ENCODE results near the gene FNDC10. TPM values are rescaled to one million over a fixed set of nuclear protein-coding genes. Genes with fewer than 3 reads are reported as not detected.
A peak's percentile ranks its signal among the peaks of the same experiment; 100 is the strongest.

FNDC10 gene
- total and polyA plus RNA-seq, 9 of the 15 experiments (the other 6 are each of a cell fraction or from before 2014, with no cell fraction given), result 0.08 to 6.3 (median 1.6) TPM

DNA sequence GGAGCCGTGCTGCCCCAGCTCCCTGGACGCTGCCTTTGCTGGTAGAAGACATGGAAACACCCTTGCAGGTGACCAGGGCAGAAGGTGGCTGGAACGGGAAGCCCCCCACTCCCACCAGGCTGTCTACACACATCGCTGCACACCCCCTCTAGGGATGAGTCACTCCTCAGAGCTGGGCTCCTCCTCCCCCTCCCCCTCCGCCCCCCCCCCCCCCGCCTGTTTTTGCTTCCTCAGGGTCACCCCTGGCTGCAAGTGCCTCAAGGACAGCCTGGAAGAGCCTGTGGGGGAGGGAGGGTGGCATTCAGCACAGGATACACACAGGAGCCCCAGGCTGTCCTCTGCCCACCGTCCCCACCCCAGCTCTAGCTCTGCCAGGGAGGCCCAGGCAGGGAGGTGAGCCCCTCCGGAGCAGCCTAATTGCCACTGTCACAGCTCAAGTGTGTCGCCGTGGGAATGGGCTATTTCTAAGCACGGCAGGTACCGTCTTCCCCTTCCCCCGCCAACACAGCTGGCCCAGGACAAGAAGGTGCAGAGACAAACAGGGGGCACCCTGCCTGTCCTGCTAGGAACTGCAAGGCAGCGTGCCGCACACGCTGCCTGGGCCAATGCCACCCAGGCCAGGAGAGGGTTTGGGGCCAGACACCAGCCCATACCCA, 2.5 kb downstream of the FNDC10 start:
- Histone ChIP-seq H2AFZ (ENCODE audit: low read depth, low read length) (peak overlapping the region; percentile 75), H3K27me3 (ENCODE audit: control insufficient read depth in 2 of 2, insufficient read depth in 2 of 2, low read length in 2 of 2) (no peaks in the 10 kb centered on the region), H3K36me3 (ENCODE audit: control insufficient read depth, insufficient read depth, low read length) (no peaks in the 10 kb centered on the region), H3K9ac (ENCODE audit: insufficient read depth in 1 of 2, low read depth in 2 of 2, low read length in 2 of 2) (peak overlapping the region; percentile 49 to 89; a peak in 3 of 4 replicates), H3K4me2 (ENCODE audit: insufficient read depth, low read length) (peak overlapping the region; percentile 61), H3K4me3 (no peak overlapping the region), H4K20me1 (replicated peaks; ENCODE audit: control insufficient read depth, insufficient read depth, low read length) (no peaks in the 10 kb centered on the region; the same call in 1 of the 2 replicates), H3K9me1 (ENCODE audit: control insufficient read depth, insufficient read depth, low read length) (no peaks in the 10 kb centered on the region), H3K27ac (ENCODE audit: extremely low read depth, low read depth, low read length) (peak overlapping the region; percentile 38; the same call in 2 of the 3 replicates), H3K9me3 (replicated peaks; ENCODE audit: control insufficient read depth, insufficient read depth, low read depth, low read length) (no peaks in the 10 kb centered on the region), H3K4me1 (replicated peaks in 1 of 2; ENCODE audit: control insufficient read depth in 2 of 2, insufficient read depth in 2 of 2, low read length in 2 of 2) (peaks cover 20 to 70% of the 10 kb centered on the region in 2 experiments; a peak in 4 of 5 replicates), H3K79me2 (ENCODE audit: control insufficient read depth, insufficient read depth, low read length) (no peaks in the 10 kb centered on the region; the same call in 2 of the 3 replicates)
- DNase-seq (ENCODE audit: extremely low read depth in 1 of 4, low spot score in 3 of 4), result peak; percentile 70 to 91 (median 90)
- intact Hi-C loops (cut with micrococcal nuclease) (no loop called here), in situ Hi-C loops (cut with MboI) (no loop called here)
- ATAC-seq, result peak; percentile 72
- no TSS peak for BruUV-seq (replicated peaks)
- ChIA-PET POLR2A (interaction anchor here (0.6 to 2.2 kb wide), 8 partner anchors 9 to 428 kb away, joined by 3 to 13 read pairs (median 4); no protein-coding TSS in a partner anchor), CTCF (ENCODE audit: low intra/inter-chr PET ratio) (no interaction called here)
- peak; percentile 79 for FAIRE-seq
- 20% methylated on average over 13 of the region's 16 CpGs for WGBS (ENCODE audit: insufficient coverage, low coverage, missing lambda C conversion rate)
- TF ChIP-seq ZNF134 (CRISPR knock-in tag; conservative IDR thresholded peaks at IDR 0.05), result no peak
- TF ChIP-seq, protein P1, sequence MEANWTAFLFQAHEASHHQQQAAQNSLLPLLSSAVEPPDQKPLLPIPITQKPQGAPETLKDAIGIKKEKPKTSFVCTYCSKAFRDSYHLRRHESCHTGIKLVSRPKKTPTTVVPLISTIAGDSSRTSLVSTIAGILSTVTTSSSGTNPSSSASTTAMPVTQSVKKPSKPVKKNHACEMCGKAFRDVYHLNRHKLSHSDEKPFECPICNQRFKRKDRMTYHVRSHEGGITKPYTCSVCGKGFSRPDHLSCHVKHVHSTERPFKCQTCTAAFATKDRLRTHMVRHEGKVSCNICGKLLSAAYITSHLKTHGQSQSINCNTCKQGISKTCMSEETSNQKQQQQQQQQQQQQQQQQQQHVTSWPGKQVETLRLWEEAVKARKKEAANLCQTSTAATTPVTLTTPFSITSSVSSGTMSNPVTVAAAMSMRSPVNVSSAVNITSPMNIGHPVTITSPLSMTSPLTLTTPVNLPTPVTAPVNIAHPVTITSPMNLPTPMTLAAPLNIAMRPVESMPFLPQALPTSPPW (CRISPR knock-in tag; IDR thresholded peaks at IDR 0.05), result peak; percentile 98
- TF ChIP-seq HDAC3 (IDR thresholded peaks at IDR 0.05; ENCODE audit: borderline replicate concordance, partially characterized antibody), result no peak
- TF ChIP-seq PCBP2 (IDR thresholded peaks at IDR 0.05; ENCODE audit: low read depth, low read length, poor library complexity, severe bottlenecking), result no peak
- peak; percentile 93 for TF ChIP-seq JUND (IDR thresholded peaks at IDR 0.05; ENCODE audit: borderline replicate concordance, low read depth, low read length)
- peak; percentile 69; the same call in 2 of the 3 replicates for TF ChIP-seq JUND (tag; IDR thresholded peaks at IDR 0.05; ENCODE audit: borderline replicate concordance, low read depth, low read length)
- TF ChIP-seq BRF2 (IDR thresholded peaks at IDR 0.05; ENCODE audit: borderline replicate concordance, insufficient read depth, insufficient read length), result no peak
- no peak for TF ChIP-seq ERF (CRISPR knock-in tag; IDR thresholded peaks at IDR 0.05)
- no peak for TF ChIP-seq ZNF124 (CRISPR knock-in tag; IDR thresholded peaks at IDR 0.05)
- no peak for TF ChIP-seq RAD51 (IDR thresholded peaks at IDR 0.05; ENCODE audit: borderline replicate concordance, low read depth)
- TF ChIP-seq ZNF311 (CRISPR knock-in tag; IDR thresholded peaks at IDR 0.05), result no peak
- TF ChIP-seq ZNF324 (CRISPR knock-in tag; IDR thresholded peaks at IDR 0.05), result no peak
- 0 out of 2 replicates have a peak, but pooled peaks have one; percentile 1 for TF ChIP-seq POLR2G (IDR thresholded peaks at IDR 0.05; ENCODE audit: low read depth, low read length)
- no peak for TF ChIP-seq ZNF584 (CRISPR knock-in tag; IDR thresholded peaks at IDR 0.05; ENCODE audit: low read depth)
- TF ChIP-seq HOXB6 (CRISPR knock-in tag; IDR thresholded peaks at IDR 0.05; ENCODE audit: borderline replicate concordance), result no peak
- TF ChIP-seq TRIM25 (IDR thresholded peaks at IDR 0.05; ENCODE audit: borderline replicate concordance), result no peak
- no peak for TF ChIP-seq ZNF217 (CRISPR knock-in tag; IDR thresholded peaks at IDR 0.05)
- TF ChIP-seq BRD9 (IDR thresholded peaks at IDR 0.05; ENCODE audit: low read depth, partially characterized antibody), result no peak
- peak; percentile 62 for TF ChIP-seq DPF2 (IDR thresholded peaks at IDR 0.05)

All from K562 (cell line).